Lung (tissue), 12 donors: ENCODE results near the gene CRABP2. TPM values are rescaled to one million over a fixed set of nuclear protein-coding genes. Genes with fewer than 3 reads are reported as not detected.

ENCODE experiments used
- ATAC-seq: fragments of 200-7000 bp; cut with Tn5 transposase; one replicate; pipeline ENCODE4 v1.9.1; 2020; ENCODE audit warnings: moderate number of reproducible peaks; ENCODE audit not compliant: insufficient read depth, low FRiP score
- DNase-seq, 3 donors: peaks; one replicate each; pipeline ENCODE4 v3.0.0-alpha.2; 2013 to 2017
- H3K27ac ChIP-seq, 2 donors: one replicate each; pipeline ENCODE4 v1.5.1; 2013; ENCODE audit warnings: mild to moderate bottlenecking in 2 of 2, moderate library complexity in 2 of 2, control low read depth in 1 of 2, inconsistent platforms in 1 of 2, low read depth in 1 of 2, low read length in 1 of 2
- H3K27me3 ChIP-seq, 3 donors: one replicate each; pipeline ENCODE4 v1.5.1; 2013; ENCODE audit warnings: low read length in 2 of 3; ENCODE audit not compliant: control insufficient read depth in 3 of 3, insufficient read depth in 3 of 3
- H3K36me3 ChIP-seq, 4 donors: one replicate each; pipeline ENCODE4 v1.5.1; 2013; ENCODE audit warnings: low read length in 4 of 4, mild to moderate bottlenecking in 1 of 4, moderate library complexity in 1 of 4; ENCODE audit not compliant: control insufficient read depth in 4 of 4, insufficient read depth in 4 of 4
- H3K4me1 ChIP-seq, 5 donors: one replicate each; pipeline ENCODE4 v1.5.1; 2013; ENCODE audit warnings: low read length in 5 of 5, mild to moderate bottlenecking in 2 of 5, moderate library complexity in 1 of 5; ENCODE audit not compliant: control insufficient read depth in 5 of 5, insufficient read depth in 5 of 5
- H3K4me3 ChIP-seq: one replicate; pipeline ENCODE4 v1.5.1; 2013; ENCODE audit warnings: mild to moderate bottlenecking, control low read depth, moderate library complexity
- H3K9ac ChIP-seq, 2 donors: one replicate each; pipeline ENCODE4 v1.5.1; 2013; ENCODE audit warnings: low read length in 2 of 2, control low read depth in 1 of 2; ENCODE audit not compliant: insufficient read depth in 1 of 2
- H3K9me3 ChIP-seq, 4 donors: one replicate each; pipeline ENCODE4 v1.5.1; 2013; ENCODE audit warnings: low read length in 3 of 4, mild to moderate bottlenecking in 1 of 4, moderate library complexity in 1 of 4; ENCODE audit not compliant: control insufficient read depth in 4 of 4, insufficient read depth in 3 of 4
- CTCF ChIP-seq: IDR thresholded peaks from 2 replicates; pipeline ENCODE4 v1.5.1; 2012; ENCODE audit warnings: mild to moderate bottlenecking; ENCODE audit errors: control extremely low read depth, extremely low read depth
- WGBS, 2 donors: extraction: QIAGEN DNeasy Blood & Tissue Kit; methylation state at CpG; one replicate each; pipeline ENCODE4 v1.1.7; 2013; 5-methylcytosine and 5-hydroxymethylcytosine counted together
- polyA plus RNA-seq, 2 donors: library from polyadenylated mRNA; stranded (reverse); fragments of 200-250 nt; gene quantifications; one replicate each; pipeline ENCODE4 v1.2.1, GENCODE V29; 2013
- total RNA-seq, 2 donors: library from RNA; depleted of rRNA in 1 of 2; stranded (reverse); fragments of >200 nt in 1 of 2; gene quantifications; one replicate each; pipeline ENCODE4 v1.2.1, GENCODE V29; 2014 to 2021
- donor health status: control.
- donor health status: control.
- donor health status: Bipolar disorder and iron deficiency.
- donor health status: healthy.
- donor health status: DM: yes; HTN: yes; CAD: no.

The CRABP2 gene
- total and polyA plus RNA-seq, 4 donors, result 1.3 to 13.6 (median 4.9) TPM

- DNase-seq, result peak; percentile 86 to 90 (median 88)
- Histone ChIP-seq H3K4me1 (peaks cover 6 to 43% (median 8%) of the 10 kb centered on the region in 5 donors), H3K36me3 (peaks cover 0 to 2% (median 0%) of the 10 kb centered on the region in 4 donors), H3K9me3 (no peaks in the 10 kb centered on the region), H3K4me3 (peak overlapping the region; percentile 19), H3K9ac (peak overlapping the region in 1 of 2 donors; percentile 70), H3K27me3 (peaks cover 0 to 8% (median 7%) of the 10 kb centered on the region in 3 donors), H3K27ac (peak overlapping the region; percentile 42 to 75)
- ATAC-seq, result no peak
- TF ChIP-seq CTCF, result peak; percentile 77
- 4 to 6% methylated on average over 22 of the region's 22 CpGs for WGBS, 2 donors
Measured at GRCh38 chr1:156677616-156678596, 27.5 kb downstream of the CRABP2 start.

GRCh38 chr1:156676820-156677615, 28.4 kb downstream of the CRABP2 start, which contains the start of gene NES:
Gene NES, minus strand, starts transcription at chr1:156677407. Its CDS starts 143 bp downstream, at chr1:156677264.
- TF ChIP-seq CTCF, result no peak
- peaks cover 0 to 8% (median 7%) of the 10 kb centered on the region in 3 donors for H3K27me3 ChIP-seq
- peaks cover 6 to 43% (median 8%) of the 10 kb centered on the region in 5 donors for H3K4me1 ChIP-seq
- ATAC-seq (peak; percentile 48), DNase-seq (peak; percentile 89 to 91 (median 90))
- H3K9me3 ChIP-seq, result no peaks in the 10 kb centered on the region
- peak within 1 kb of the TSS; percentile 42 to 94 for H3K27ac ChIP-seq
- WGBS, 2 donors, result 1% methylated on average over 53 to 70 of the region's 70 CpGs
- H3K36me3 ChIP-seq, result peaks cover 0 to 5% (median 1%) of the 10 kb centered on the region in 4 donors
- peak within 1 kb of the TSS; percentile 54 for H3K4me3 ChIP-seq
- peak within 1 kb of the TSS in 1 of 2 donors; percentile 70 for H3K9ac ChIP-seq

- no peak for TF ChIP-seq CTCF
- WGBS, 2 donors, result 13 to 27% methylated on average over 44 to 49 of the region's 49 CpGs
- Histone ChIP-seq H3K27ac (peak overlapping the region; percentile 23 to 94), H3K4me1 (peaks cover 6 to 43% (median 8%) of the 10 kb centered on the region in 5 donors), H3K9ac (no peak overlapping the region), H3K4me3 (peak overlapping the region; percentile 54), H3K36me3 (peaks cover 0 to 5% (median 1%) of the 10 kb centered on the region in 4 donors), H3K27me3 (peaks cover 0 to 8% (median 7%) of the 10 kb centered on the region in 3 donors), H3K9me3 (no peaks in the 10 kb centered on the region)
- ATAC-seq (no peak), DNase-seq (no peak)
Measured at GRCh38 chr1:156676114-156676819, 29.1 kb downstream of the CRABP2 start.
